K562 (cell line): Measurements from ENCODE around the gene AP3B1. TPM values are rescaled to one million over a fixed set of nuclear protein-coding genes. Genes with fewer than 3 reads are reported as not detected.

Experiments
- ASH1L ChIP-seq: fragments of 450-650 bp; IDR thresholded peaks from 2 replicates; pipeline ENCODE4 v1.6.1; 2018; ENCODE audit warnings: borderline replicate concordance, mild to moderate bottlenecking, low read depth; ENCODE audit not compliant: partially characterized antibody
- ELF4 ChIP-seq: fragments of 450-650 bp; formaldehyde crosslinking; IDR thresholded peaks from 2 replicates; pipeline ENCODE4 v1.4.0; 2022; ENCODE audit warnings: missing genetic modification characterization
- MTA2 ChIP-seq: fragments of 450-650 bp; IDR thresholded peaks from 2 replicates; pipeline ENCODE4 v1.6.1; 2016; ENCODE audit warnings: low read depth
- NCOA2 ChIP-seq, 2 experiments: fragments of 450-650 bp; IDR thresholded peaks; 2 replicates each; pipeline ENCODE4 v1.6.1; 2018; ENCODE audit warnings: mild to moderate bottlenecking in 2 of 2, moderate library complexity in 1 of 2; ENCODE audit not compliant: partially characterized antibody in 2 of 2
- NFIC ChIP-seq: fragments of 450-650 bp; IDR thresholded peaks from 2 replicates; pipeline ENCODE4 v1.6.1; 2017; ENCODE audit warnings: mild to moderate bottlenecking, inconsistent platforms
- TCF7 ChIP-seq: sonication (generic); IDR thresholded peaks from 2 replicates; pipeline ENCODE4 v1.6.1; 2016; ENCODE audit warnings: antibody characterized with exemption, borderline replicate concordance
- ZEB2 ChIP-seq: fragments of 450-650 bp; IDR thresholded peaks from 2 replicates; pipeline ENCODE4 v1.6.1; 2016
- polyA plus RNA-seq, 8 experiments: library from polyadenylated mRNA; depleted of rRNA in 4 of 8; stranded (reverse) in 5 of 8; unstranded in 3 of 8; fragments of >200 nt; fragmentation: Nextera tagmentation in 2 of 8; fragmentation: Illumina TruSeq in 1 of 8; extraction: Ambion mirVana in 2 of 8; extraction: Trizol in 1 of 8; gene quantifications; 2 replicates each; pipeline versions ENCODE4 v1.2.1 to v1.2.3, GENCODE V29; 2011 to 2014; ENCODE audit warnings: inconsistent platforms in 1 of 8, missing spikeins in 1 of 8
- total RNA-seq, 7 experiments: library from RNA; depleted of rRNA in 6 of 7; stranded (reverse); fragments of >200 nt in 6 of 7; fragmentation: Illumina TruSeq in 2 of 7; extraction: Trizol in 2 of 7; gene quantifications; 2 replicates each; pipeline versions ENCODE4 v1.2.1 to v1.2.3, GENCODE V29; 2011 to 2021; ENCODE audit warnings: low replicate concordance in 1 of 7
- TF ChIP-seq, protein P1 (sequence below): fragments of 150-350 bp; conservative IDR thresholded peaks from 2 replicates; pipeline ENCODE4 v1.6.1; 2014; ENCODE audit warnings: low read length
- TF ChIP-seq, protein P2 (sequence below): fragments of 250-450 bp; sonication (Bioruptor Pico); IDR thresholded peaks from 2 replicates; pipeline ENCODE4 v1.9.0; 2021; ENCODE audit warnings: mild to moderate bottlenecking
- TF ChIP-seq, protein P3 (sequence below): sonication (generic); formaldehyde crosslinking; IDR thresholded peaks from 2 replicates; pipeline ENCODE4 v1.8.0; 2022; ENCODE audit warnings: mild to moderate bottlenecking, missing genetic modification reagents
- TF ChIP-seq, protein P4 (sequence below): fragments of 450-650 bp; IDR thresholded peaks from 2 replicates; pipeline ENCODE4 v1.6.1; 2017; ENCODE audit warnings: mild to moderate bottlenecking, moderate library complexity

The AP3B1 gene
- total and polyA plus RNA-seq, 9 of the 15 experiments (the other 6 are each of a cell fraction or from before 2014, with no cell fraction given), result 21.1 to 61.8 (median 42.2) TPM

DNA sequence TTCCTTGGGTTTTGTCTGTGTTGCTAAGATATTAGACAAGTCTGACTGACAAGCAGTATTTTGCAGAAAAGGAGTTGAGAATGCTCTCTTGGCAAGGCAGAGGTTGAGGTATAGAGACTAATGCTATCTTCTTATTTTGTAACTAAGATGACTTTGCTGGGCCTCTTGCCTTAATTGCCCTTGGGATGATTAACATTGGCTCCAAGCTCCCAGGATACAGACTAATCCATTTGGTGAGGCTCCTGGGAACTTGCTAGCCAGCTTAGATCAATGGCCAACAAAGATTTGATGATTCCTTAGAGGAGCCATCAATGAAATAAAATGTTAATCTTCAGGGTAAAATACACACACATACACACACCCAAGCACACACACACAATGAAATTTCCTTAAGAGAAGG, 28.7 kb upstream of the AP3B1 start (continued):
- TF ChIP-seq, protein P1, sequence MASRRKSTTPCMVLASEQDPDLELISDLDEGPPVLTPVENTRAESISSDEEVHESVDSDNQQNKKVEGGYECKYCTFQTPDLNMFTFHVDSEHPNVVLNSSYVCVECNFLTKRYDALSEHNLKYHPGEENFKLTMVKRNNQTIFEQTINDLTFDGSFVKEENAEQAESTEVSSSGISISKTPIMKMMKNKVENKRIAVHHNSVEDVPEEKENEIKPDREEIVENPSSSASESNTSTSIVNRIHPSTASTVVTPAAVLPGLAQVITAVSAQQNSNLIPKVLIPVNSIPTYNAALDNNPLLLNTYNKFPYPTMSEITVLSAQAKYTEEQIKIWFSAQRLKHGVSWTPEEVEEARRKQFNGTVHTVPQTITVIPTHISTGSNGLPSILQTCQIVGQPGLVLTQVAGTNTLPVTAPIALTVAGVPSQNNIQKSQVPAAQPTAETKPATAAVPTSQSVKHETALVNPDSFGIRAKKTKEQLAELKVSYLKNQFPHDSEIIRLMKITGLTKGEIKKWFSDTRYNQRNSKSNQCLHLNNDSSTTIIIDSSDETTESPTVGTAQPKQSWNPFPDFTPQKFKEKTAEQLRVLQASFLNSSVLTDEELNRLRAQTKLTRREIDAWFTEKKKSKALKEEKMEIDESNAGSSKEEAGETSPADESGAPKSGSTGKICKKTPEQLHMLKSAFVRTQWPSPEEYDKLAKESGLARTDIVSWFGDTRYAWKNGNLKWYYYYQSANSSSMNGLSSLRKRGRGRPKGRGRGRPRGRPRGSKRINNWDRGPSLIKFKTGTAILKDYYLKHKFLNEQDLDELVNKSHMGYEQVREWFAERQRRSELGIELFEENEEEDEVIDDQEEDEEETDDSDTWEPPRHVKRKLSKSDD, result no peak
- TF ChIP-seq TCF7, result no peak
- no peak for TF ChIP-seq ZEB2
- TF ChIP-seq NFIC, result no peak
- no peak for TF ChIP-seq ELF4 (CRISPR knock-in tag)
- no peak for TF ChIP-seq NCOA2 (IDR thresholded peaks at IDR 0.05; ENCODE audit: partially characterized antibody in 2 of 2)
- TF ChIP-seq, protein P2, sequence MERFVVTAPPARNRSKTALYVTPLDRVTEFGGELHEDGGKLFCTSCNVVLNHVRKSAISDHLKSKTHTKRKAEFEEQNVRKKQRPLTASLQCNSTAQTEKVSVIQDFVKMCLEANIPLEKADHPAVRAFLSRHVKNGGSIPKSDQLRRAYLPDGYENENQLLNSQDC (CRISPR knock-in tag), result no peak
- TF ChIP-seq, protein P3, sequence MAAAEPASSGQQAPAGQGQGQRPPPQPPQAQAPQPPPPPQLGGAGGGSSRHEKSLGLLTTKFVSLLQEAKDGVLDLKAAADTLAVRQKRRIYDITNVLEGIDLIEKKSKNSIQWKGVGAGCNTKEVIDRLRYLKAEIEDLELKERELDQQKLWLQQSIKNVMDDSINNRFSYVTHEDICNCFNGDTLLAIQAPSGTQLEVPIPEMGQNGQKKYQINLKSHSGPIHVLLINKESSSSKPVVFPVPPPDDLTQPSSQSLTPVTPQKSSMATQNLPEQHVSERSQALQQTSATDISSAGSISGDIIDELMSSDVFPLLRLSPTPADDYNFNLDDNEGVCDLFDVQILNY, result no peak
- no peak for TF ChIP-seq ASH1L
- TF ChIP-seq, protein P4, sequence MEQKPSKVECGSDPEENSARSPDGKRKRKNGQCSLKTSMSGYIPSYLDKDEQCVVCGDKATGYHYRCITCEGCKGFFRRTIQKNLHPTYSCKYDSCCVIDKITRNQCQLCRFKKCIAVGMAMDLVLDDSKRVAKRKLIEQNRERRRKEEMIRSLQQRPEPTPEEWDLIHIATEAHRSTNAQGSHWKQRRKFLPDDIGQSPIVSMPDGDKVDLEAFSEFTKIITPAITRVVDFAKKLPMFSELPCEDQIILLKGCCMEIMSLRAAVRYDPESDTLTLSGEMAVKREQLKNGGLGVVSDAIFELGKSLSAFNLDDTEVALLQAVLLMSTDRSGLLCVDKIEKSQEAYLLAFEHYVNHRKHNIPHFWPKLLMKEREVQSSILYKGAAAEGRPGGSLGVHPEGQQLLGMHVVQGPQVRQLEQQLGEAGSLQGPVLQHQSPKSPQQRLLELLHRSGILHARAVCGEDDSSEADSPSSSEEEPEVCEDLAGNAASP, result no peak
- no peak for TF ChIP-seq MTA2
